ENCODE measurements around the gene STXBP5. TPM values are rescaled to one million over a fixed set of nuclear protein-coding genes. Genes with fewer than 3 reads are reported as not detected.
"Not testable (repeated sequence)": the region's sequence is repeated elsewhere in the genome, so short reads cannot be mapped to it uniquely, and the experiment has no call there.

The STXBP5 gene
- total RNA-seq, 2 experiments from 2014 or later: 19.4 to 23.4 TPM

DNA sequence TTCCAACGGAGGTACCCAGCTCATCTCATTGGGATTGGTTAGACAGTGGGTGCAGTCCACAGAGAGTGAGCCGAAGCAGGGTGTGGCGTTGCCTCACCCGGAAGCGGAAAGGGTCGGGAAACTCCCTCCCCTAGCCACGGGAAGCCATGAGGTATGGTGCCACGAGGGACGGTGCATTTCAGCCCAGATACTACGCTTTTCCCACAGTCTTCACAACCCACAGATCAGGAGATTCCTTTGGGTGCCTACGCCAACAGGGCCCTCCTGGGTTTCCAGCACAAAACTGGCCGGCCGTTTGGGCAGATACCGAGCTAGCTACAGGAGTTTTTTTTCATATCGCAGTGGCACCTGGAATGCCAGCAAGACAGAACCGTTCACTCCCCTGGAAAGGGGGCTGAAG is 46.9 kb downstream of the STXBP5 start:
- Mint-ChIP-seq H3K27me3 (no peaks in the 10 kb centered on the region), H3K27ac (no peak overlapping the region), H3K9me3 (peaks cover 17% of the 10 kb centered on the region), H3K4me3 (no peak overlapping the region), H3K4me1 (peaks cover 2% of the 10 kb centered on the region), H3K36me3 (peaks cover 43% of the 10 kb centered on the region)
- POLR2A ChIA-PET: interaction anchor here (0.7 kb wide), 1 partner anchor 306 kb away, joined by 3 read pairs; no protein-coding TSS in a partner anchor
- no peak for ATAC-seq (ENCODE audit: low read depth)
- DNase-seq: no peak

DNA sequence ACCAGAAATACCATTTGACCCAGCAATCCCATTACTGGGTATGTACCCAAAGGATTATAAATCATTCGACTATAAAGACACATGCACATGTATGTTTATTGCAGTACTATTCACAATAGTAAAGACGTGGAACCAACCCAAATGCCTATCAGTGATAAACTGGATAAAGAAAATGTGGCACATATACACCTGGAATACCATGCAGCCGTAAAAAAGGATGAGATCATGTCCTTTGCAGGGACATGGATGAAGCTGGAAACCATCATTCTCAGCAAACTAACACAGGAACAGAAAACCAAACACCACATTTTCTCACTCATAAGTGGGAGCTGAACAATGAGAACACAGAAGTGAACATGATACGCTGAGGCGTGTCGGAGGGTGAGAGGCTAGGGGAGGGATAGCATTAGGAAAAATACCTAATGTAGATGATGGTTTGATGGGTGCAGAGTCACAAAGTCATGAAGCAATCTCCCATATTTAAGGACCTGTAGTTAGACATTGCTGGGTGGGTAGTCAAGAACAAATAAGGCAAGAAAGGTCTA is 50.8 kb downstream of the STXBP5 start:
- H3K4me3 Mint-ChIP-seq; H3K27ac Mint-ChIP-seq; POLR2A ChIA-PET; H3K27me3 Mint-ChIP-seq; DNase-seq; H3K4me1 Mint-ChIP-seq; ATAC-seq (ENCODE audit: low read depth): not testable (repeated sequence)
- Mint-ChIP-seq H3K36me3 (peaks cover 26% of the 10 kb centered on the region), H3K9me3 (peaks cover 15% of the 10 kb centered on the region)

DNA sequence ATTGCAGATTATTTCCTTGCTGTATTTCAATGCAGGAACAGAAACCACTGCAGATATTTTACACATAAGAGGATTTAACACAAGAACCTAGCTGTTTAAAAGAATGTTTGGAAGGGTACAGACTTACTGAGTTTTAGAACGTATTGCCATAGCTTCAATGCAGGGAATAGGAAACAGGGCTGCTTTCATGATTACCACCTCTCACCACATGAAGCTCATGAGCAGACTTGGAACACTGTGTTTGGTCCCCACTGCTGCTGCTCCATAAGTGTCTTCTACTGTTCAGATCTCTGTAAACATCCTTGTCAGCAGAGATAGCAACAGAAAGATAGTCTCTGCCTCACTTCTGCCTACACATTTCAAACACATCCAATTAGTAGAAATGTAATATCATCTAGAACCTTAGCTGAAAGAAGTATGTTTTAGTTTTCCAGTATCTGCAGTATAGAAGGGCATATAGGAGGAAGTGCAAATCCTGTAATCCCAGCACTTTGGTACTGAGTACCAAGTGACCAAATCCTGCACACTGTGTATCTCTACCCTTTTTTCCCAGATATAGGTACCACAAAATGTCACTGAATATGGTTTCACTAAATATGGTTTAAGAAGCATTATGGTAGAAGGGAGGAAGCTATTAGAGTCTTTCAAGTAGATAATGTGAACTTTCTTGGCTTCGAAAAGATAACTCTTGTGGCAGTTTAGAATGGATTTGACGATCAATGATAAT is 51.9 kb downstream of the STXBP5 start:
- Mint-ChIP-seq H3K27me3 (no peaks in the 10 kb centered on the region), H3K4me3 (no peak overlapping the region), H3K4me1 (peaks cover 2% of the 10 kb centered on the region), H3K36me3 (peaks cover 16% of the 10 kb centered on the region), H3K27ac (no peak overlapping the region), H3K9me3 (peaks cover 13% of the 10 kb centered on the region)
- DNase-seq: no peak
- POLR2A ChIA-PET: no interaction called here
- no peak for ATAC-seq (ENCODE audit: low read depth)

DNA sequence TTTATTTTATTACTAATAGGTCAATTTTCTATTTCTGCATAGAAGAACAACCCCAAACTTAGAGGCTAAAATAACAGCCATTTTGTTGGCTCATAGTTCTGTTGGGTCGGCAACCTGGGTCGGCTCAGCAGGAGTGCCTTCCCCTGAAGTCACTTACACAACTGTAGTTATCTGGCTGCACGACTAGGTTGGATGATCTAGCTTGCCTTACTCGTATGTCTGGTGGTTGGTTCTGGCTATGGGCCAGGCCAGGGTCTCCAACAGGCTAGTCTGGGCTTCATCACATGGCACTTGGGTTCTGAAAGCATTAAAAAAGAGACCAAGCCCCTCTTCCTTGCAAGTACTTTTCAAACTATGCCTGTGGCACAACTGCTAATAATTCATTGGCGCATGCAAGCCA is 53.5 kb downstream of the STXBP5 start:
- no peak for ATAC-seq (ENCODE audit: low read depth)
- Mint-ChIP-seq H3K4me3 (no peak overlapping the region), H3K4me1 (peaks cover 2% of the 10 kb centered on the region), H3K27ac (no peak overlapping the region), H3K27me3 (no peaks in the 10 kb centered on the region), H3K36me3 (peaks cover 6% of the 10 kb centered on the region), H3K9me3 (peaks cover 5% of the 10 kb centered on the region)
- DNase-seq: no peak
- POLR2A ChIA-PET: no interaction called here

DNA sequence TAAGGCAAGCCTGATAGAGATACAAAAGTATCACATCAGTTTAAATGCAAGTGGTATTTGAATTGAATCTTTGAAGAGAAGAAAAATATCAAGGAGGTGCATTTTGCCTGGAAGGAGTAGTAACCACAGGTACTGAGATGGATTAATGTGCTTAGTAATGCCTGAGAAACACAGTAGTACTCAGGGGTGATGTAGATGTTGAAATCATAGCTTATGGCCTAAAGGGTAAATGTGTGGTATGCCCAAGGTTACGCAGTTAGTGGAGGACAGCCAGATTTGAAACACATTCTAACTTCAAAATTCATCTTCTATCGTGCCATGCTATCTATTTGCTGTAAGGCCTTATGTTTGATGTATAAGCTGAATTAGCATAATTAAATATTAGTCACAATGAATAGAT is 55.9 kb downstream of the STXBP5 start:
- DNase-seq: no peak
- no peaks in the 10 kb centered on the region for H3K9me3 Mint-ChIP-seq
- H3K4me1 Mint-ChIP-seq: no peaks in the 10 kb centered on the region
- H3K36me3 Mint-ChIP-seq: peaks cover 6% of the 10 kb centered on the region
- no peak overlapping the region for H3K27ac Mint-ChIP-seq
- POLR2A ChIA-PET: no interaction called here
- no peak overlapping the region for H3K4me3 Mint-ChIP-seq
- H3K27me3 Mint-ChIP-seq: no peaks in the 10 kb centered on the region
- ATAC-seq (ENCODE audit: low read depth): no peak

DNA sequence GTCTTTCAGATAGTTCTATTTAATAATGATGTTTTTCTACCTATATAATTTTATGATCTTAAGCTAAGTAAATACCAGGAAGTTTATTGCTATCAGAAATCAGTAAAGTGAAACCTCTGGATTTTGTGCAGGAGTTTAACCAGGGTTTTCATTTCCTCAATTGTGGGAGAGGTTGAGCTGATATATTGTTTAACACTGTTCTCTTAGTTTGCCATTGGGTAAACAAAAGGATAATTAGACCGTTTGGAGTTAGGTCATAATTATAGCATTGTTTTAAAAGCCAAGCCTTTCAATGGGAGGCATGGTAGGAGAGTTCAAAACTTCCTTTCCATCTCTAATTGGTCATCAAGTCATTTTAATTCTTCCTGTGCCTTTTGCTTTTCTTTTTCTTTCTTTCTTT is 58.7 kb downstream of the STXBP5 start:
- ATAC-seq (ENCODE audit: low read depth): no peak

DNA sequence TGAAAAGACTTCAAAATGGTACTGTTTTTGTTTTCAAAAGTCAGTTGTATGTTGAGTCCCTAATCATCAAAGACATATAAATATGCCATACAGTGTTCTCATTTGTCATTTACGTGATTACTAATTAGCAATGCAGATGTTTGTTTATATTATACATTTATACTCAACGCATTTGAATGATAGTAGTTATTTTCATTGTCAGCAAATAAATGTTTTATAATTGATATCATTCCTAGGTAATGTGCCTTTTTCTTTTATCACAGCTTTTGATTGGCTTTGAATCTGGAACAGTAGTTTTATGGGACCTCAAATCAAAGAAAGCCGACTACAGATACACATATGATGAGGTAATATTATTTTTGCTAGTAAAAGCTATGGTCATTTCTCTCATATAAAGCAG is 62.6 kb downstream of the STXBP5 start:
- no peaks in the 10 kb centered on the region for H3K4me1 Mint-ChIP-seq
- peaks cover 32% of the 10 kb centered on the region for H3K36me3 Mint-ChIP-seq
- POLR2A ChIA-PET: no interaction called here

More for the DNA sequence above, 58.7 kb downstream of the STXBP5 start:
- Mint-ChIP-seq H3K9me3 (no peaks in the 10 kb centered on the region), H3K4me1 (no peaks in the 10 kb centered on the region), H3K27me3 (no peaks in the 10 kb centered on the region), H3K27ac (no peak overlapping the region), H3K4me3 (no peak overlapping the region), H3K36me3 (peaks cover 20% of the 10 kb centered on the region)
- no peak for DNase-seq
- POLR2A ChIA-PET: no interaction called here

DNA sequence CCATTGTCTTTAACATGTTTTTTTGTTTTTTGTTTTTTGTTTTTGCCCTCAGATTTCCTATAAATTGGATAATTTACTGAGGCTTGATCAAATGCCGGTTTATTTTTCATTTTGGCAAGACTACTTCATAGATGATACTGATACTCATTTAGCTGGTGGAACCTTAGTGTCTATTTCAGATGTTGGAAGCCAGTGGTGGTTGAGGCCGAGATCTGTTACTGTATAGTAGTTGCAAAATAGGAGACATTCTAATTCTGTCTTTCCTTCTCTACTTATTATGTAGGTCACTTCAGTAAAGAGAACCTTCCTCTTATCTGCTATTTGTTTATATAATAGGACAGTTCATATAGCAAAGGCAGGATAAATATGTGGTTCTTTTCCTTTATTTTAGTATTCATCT is 63.4 kb downstream of the STXBP5 start:
- ATAC-seq (ENCODE audit: low read depth): no peak
- Mint-ChIP-seq H3K36me3 (peaks cover 35% of the 10 kb centered on the region), H3K27me3 (no peaks in the 10 kb centered on the region), H3K9me3 (no peaks in the 10 kb centered on the region), H3K4me1 (no peaks in the 10 kb centered on the region), H3K4me3 (no peak overlapping the region), H3K27ac (no peak overlapping the region)
- no peak for DNase-seq
- POLR2A ChIA-PET: no interaction called here

More for the DNA sequence above, 62.6 kb downstream of the STXBP5 start:
- no peak overlapping the region for H3K4me3 Mint-ChIP-seq
- no peaks in the 10 kb centered on the region for H3K27me3 Mint-ChIP-seq
- no peaks in the 10 kb centered on the region for H3K9me3 Mint-ChIP-seq
- H3K27ac Mint-ChIP-seq: no peak overlapping the region
- ATAC-seq (ENCODE audit: low read depth): no peak
- no peak for DNase-seq

DNA sequence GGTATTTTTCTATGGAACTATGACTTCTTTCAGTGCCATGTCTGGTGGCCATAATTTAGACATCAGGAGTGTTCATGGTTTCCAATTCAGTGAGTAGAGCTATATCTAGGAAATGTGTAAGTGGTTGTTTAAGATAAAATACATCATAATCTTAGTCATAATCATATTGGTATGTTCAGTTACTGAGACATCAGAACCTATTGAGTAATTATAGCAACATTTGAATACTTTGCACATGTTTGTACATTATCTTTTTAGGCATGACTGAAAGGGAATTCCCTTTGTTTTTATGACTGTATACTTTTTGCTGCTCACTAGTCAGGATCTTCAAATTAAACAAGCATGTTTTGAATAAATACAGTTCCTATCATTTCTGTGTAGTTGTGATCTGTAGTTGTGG is 64.0 kb downstream of the STXBP5 start:
- Mint-ChIP-seq H3K4me3 (no peak overlapping the region), H3K9me3 (no peaks in the 10 kb centered on the region), H3K4me1 (no peaks in the 10 kb centered on the region), H3K27ac (no peak overlapping the region), H3K27me3 (no peaks in the 10 kb centered on the region), H3K36me3 (peaks cover 40% of the 10 kb centered on the region)
- DNase-seq: no peak
- ATAC-seq (ENCODE audit: low read depth): no peak
- POLR2A ChIA-PET: no interaction called here

DNA sequence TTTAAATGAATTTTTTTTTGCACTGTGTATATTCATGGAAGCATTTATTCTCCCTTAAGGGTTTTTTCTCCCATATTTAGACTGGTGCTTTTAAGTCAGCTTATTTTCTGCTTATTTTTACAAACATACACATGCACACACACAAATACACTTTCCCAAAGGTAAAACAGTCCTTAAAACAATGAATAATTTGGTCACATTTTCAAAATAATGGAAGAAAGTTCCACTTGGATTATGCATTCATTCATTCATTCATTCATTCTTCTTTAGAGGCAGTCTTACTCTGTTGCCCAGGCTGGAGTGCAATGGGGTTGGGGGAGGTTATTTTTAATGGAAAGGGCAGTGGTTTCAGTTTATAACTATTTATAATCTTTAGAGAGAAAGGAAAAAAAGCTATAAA is 69.8 kb downstream of the STXBP5 start:
- Mint-ChIP-seq H3K4me3 (no peak overlapping the region), H3K27ac (no peak overlapping the region), H3K9me3 (no peaks in the 10 kb centered on the region), H3K36me3 (peaks cover 40% of the 10 kb centered on the region), H3K4me1 (no peaks in the 10 kb centered on the region), H3K27me3 (no peaks in the 10 kb centered on the region)
- no peak for ATAC-seq (ENCODE audit: low read depth)
- POLR2A ChIA-PET: no interaction called here
- no peak for DNase-seq

DNA sequence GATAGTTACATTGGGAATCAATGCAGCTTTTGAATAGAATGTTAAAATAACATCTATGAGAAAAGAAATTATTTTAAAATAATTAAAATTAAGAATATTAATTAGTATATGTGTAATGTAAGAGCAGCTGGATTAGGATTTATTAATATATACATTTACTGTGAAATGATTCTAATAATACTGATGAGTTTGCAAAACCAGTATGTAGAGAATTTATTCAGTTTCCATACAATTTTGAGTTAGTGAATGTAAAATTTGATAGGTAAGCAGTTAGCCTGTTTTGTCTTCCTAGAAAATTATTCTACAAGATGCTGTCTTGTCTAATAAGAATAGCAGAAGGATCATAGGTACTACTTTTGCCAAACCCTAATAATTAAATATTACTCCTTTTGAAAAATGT is 70.6 kb downstream of the STXBP5 start:
- POLR2A ChIA-PET: no interaction called here
- Mint-ChIP-seq H3K4me3 (no peak overlapping the region), H3K27me3 (no peaks in the 10 kb centered on the region), H3K9me3 (peaks cover 1% of the 10 kb centered on the region), H3K36me3 (peaks cover 42% of the 10 kb centered on the region), H3K27ac (no peak overlapping the region), H3K4me1 (peaks cover 4% of the 10 kb centered on the region)
- ATAC-seq (ENCODE audit: low read depth): no peak
- no peak for DNase-seq

DNA sequence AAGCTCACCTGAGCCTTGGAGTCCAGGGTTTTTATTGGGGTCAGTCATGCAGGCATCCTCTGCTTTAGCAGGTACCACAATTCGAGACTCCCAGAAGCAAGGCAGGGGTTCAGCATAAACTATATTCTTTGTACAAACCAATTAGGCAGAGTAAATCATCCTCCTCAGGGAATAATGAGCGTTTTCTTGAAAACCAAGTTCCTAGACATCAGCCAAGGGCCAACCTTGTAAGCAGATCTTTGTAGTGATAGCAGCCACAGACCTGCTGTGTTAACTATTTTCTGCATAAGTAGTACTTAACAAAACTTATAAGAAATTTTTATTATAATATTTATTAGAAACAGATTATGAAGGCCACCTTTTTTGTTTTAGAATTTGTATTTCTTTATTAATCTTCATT is 74.7 kb downstream of the STXBP5 start:
- Mint-ChIP-seq H3K4me3 (no peak overlapping the region), H3K27me3 (no peaks in the 10 kb centered on the region), H3K9me3 (peaks cover 1% of the 10 kb centered on the region), H3K4me1 (peaks cover 7% of the 10 kb centered on the region), H3K27ac (no peak overlapping the region), H3K36me3 (peaks cover 26% of the 10 kb centered on the region)
- DNase-seq (no peak), ATAC-seq (ENCODE audit: low read depth) (no peak)
- POLR2A ChIA-PET: no interaction called here

DNA sequence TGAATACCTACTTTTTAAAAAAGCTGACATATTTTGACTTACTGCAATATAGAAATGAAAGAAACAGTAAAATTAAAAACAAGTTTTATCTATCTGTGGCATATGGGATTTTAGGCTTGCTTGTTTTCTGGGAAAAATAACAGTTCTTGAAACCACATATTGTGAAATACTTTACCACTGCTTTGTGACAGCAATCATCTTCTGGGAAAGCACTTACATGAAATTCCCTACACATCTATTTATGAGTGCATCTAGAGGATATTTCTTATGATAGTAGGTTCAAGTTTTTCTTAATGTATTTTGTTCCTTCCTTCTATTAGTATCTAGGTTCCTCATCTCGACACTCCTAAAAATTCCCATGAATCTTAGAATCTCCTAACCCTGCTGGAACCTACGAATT is 75.2 kb downstream of the STXBP5 start:
- H3K27ac Mint-ChIP-seq: no peak overlapping the region
- ATAC-seq (ENCODE audit: low read depth) (no peak), DNase-seq (no peak)
- POLR2A ChIA-PET: no interaction called here
- H3K4me1 Mint-ChIP-seq: peaks cover 8% of the 10 kb centered on the region
- peaks cover 1% of the 10 kb centered on the region for H3K9me3 Mint-ChIP-seq
- peaks cover 26% of the 10 kb centered on the region for H3K36me3 Mint-ChIP-seq
- H3K27me3 Mint-ChIP-seq: no peaks in the 10 kb centered on the region
- H3K4me3 Mint-ChIP-seq: no peak overlapping the region

DNA sequence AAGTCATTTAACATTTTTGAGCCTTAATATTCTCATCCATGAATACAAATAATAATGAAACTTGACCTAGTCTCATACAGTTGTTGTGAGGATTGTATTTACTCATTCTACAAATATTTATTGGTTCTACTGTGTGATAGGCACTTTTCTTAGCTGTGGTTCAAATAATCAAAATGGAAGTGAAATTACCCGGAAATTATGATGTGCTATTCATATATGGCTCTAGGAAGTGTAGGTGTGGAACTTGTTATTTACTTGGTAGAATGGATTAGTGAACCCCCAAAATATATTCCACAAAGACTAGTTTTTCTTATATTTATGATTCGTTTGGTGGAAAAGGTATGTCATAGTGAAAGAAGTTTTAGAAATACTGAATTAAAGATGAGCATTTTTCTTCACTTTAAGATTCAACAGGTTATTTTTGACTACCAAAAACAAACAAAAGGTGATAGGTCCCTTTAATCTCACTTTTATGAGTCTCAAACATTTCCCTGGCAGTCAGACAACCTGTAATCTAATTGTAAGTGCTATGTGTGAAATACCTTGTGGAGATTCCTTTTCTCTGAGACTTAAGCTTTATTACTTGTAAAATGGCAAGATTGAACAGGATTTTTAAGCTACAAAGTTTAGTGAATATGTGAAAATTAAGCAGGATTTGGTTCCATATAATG is 77.8 kb downstream of the STXBP5 start:
- POLR2A ChIA-PET: no interaction called here
- ATAC-seq (ENCODE audit: low read depth) (no peak), DNase-seq (no peak)
- H3K36me3 Mint-ChIP-seq: peaks cover 22% of the 10 kb centered on the region
- H3K9me3 Mint-ChIP-seq: peaks cover 1% of the 10 kb centered on the region
- H3K27ac Mint-ChIP-seq: no peak overlapping the region
- no peak overlapping the region for H3K4me3 Mint-ChIP-seq
- peaks cover 18% of the 10 kb centered on the region for H3K4me1 Mint-ChIP-seq
- no peaks in the 10 kb centered on the region for H3K27me3 Mint-ChIP-seq

Data from activated naive CD8-positive, alpha-beta T cell treated with anti-CD3 and anti-CD28 coated beads, Interleukin-2, amount 10 ng/mL, durations not matched to agents 7 days and 5 days (primary cell).